GM23248 (cell line): ENCODE results near the gene GARNL3.

Experiments used
- EZH2 ChIP-seq: fragments of 200-600 bp; sonication (generic); IDR thresholded peaks from 2 replicates; pipeline ENCODE4 v1.6.1; 2018; ENCODE audit warnings: antibody characterized with exemption, mild to moderate bottlenecking; ENCODE audit not compliant: insufficient read depth, poor library complexity, severe bottlenecking
- EZH2phosphoT487 ChIP-seq: fragments of 200-600 bp; sonication (generic); IDR thresholded peaks from 2 replicates; pipeline ENCODE4 v1.6.1; 2018; ENCODE audit warnings: antibody characterized with exemption, moderate library complexity, mild to moderate bottlenecking, low read depth; ENCODE audit not compliant: insufficient read depth

DNA sequence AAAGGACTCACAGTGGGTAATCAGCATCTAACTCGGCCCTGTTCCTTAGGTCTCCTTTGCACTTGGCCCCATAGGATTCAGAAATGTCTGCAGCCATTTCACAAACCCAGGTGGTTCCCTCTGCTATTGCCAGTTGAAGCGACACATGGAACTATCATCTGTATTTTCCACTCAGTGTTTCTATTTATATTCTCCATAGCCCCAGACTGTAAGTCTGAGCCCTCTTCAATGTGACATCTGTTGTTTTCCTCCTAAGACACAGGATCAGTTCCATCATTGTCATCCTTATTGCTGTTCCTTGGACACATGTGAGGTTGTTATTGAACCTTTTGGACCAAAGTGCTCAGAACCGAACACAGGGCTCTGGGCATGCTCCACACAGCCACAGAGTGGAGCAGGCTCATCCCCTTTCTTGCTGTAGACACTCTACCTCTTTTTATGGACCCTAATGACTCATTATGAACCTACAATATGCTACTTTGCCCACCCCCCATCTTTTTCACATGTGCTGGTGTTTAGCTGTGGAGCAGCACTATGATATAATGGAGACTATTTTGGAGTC, 36.4 kb downstream of the GARNL3 start:
- no peak for TF ChIP-seq EZH2
- TF ChIP-seq EZH2phosphoT487: no peak
